HepG2 (cell line): Measurements from ENCODE around the gene RASA1. TPM values are rescaled to one million over a fixed set of nuclear protein-coding genes. Genes with fewer than 3 reads are reported as not detected.
A peak's percentile ranks its signal among the peaks of the same experiment; 100 is the strongest.

ENCODE experiments used
- ARNT2 ChIP-seq: sonication (generic); formaldehyde crosslinking; IDR thresholded peaks from 2 replicates; pipeline ENCODE4 v1.8.0; 2022; ENCODE audit warnings: mild to moderate bottlenecking, low read depth, missing genetic modification reagents, moderate library complexity
- CENPT ChIP-seq: sonication (generic); formaldehyde crosslinking; IDR thresholded peaks from 2 replicates; pipeline ENCODE4 v1.8.0; 2022; ENCODE audit warnings: low read depth, mild to moderate bottlenecking, moderate library complexity, missing genetic modification reagents
- E2F2 ChIP-seq: sonication (generic); formaldehyde crosslinking; IDR thresholded peaks from 2 replicates; pipeline ENCODE4 v1.4.0; 2020; ENCODE audit warnings: missing genetic modification reagents, borderline replicate concordance
- GABPA ChIP-seq, 2 experiments: IDR thresholded peaks; 2 replicates each; pipeline ENCODE4 v1.6.1; 2011 to 2016; ENCODE audit warnings: low read depth in 2 of 2, low read length in 1 of 2, missing biosample characterization in 1 of 2, missing genetic modification characterization in 1 of 2
- GABPB1 ChIP-seq: IDR thresholded peaks from 2 replicates; pipeline ENCODE4 v1.6.1; 2016; ENCODE audit warnings: mild to moderate bottlenecking, missing genetic modification reagents, moderate library complexity, missing compliant biosample characterization
- HMGXB4 ChIP-seq, 2 experiments: sonication (generic) in 1 of 2; formaldehyde crosslinking in 1 of 2; IDR thresholded peaks; 2 replicates each; pipeline versions ENCODE4 v1.4.0 to v1.6.1; 2018 to 2020; ENCODE audit warnings: missing genetic modification reagents in 2 of 2, borderline replicate concordance in 1 of 2, low read depth in 1 of 2, mild to moderate bottlenecking in 1 of 2, missing biosample characterization in 1 of 2
- HNRNPUL1 ChIP-seq: fragments of 200-400 bp; formaldehyde crosslinking; IDR thresholded peaks from 2 replicates; pipeline ENCODE4 v1.6.1; 2017; ENCODE audit warnings: low read depth, mild to moderate bottlenecking, low read length, moderate library complexity
- KLF12 ChIP-seq: sonication (generic); formaldehyde crosslinking; IDR thresholded peaks from 2 replicates; pipeline ENCODE4 v1.4.0; 2020; ENCODE audit warnings: missing genetic modification reagents, borderline replicate concordance
- POLR2G ChIP-seq: fragments of 200-400 bp; formaldehyde crosslinking; IDR thresholded peaks from 2 replicates; pipeline ENCODE4 v1.6.1; 2018; ENCODE audit warnings: mild to moderate bottlenecking, low read depth, low read length, moderate library complexity
- SOX13 ChIP-seq, 3 experiments: fragments of 450-650 bp in 1 of 3; sonication (generic) in 1 of 3; formaldehyde crosslinking in 1 of 3; IDR thresholded peaks in 2 of 3; conservative IDR thresholded peaks in 1 of 3; 2 replicates each; pipeline versions ENCODE4 v1.5.0 to v1.6.1; 2016 to 2020; ENCODE audit warnings: antibody characterized with exemption in 1 of 3, mild to moderate bottlenecking in 1 of 3, missing compliant biosample characterization in 1 of 3, missing genetic modification reagents in 1 of 3, moderate library complexity in 1 of 3
- TBP ChIP-seq: sonication (generic); formaldehyde crosslinking; IDR thresholded peaks from 2 replicates; pipeline ENCODE4 v1.5.0; 2020; ENCODE audit warnings: missing genetic modification reagents
- YEATS4 ChIP-seq: sonication (generic); formaldehyde crosslinking; IDR thresholded peaks from 2 replicates; pipeline ENCODE4 v1.4.0; 2020; ENCODE audit warnings: missing genetic modification reagents, borderline replicate concordance
- ZNF275 ChIP-seq: sonication (generic); formaldehyde crosslinking; IDR thresholded peaks from 2 replicates; pipeline ENCODE4 v1.8.0; 2022; ENCODE audit warnings: missing genetic modification reagents, mild to moderate bottlenecking, inconsistent platforms, borderline replicate concordance
- polyA plus RNA-seq, 8 experiments: library from polyadenylated mRNA; depleted of rRNA in 3 of 8; stranded (reverse) in 7 of 8; unstranded in 1 of 8; fragments of >200 nt; fragmentation: Illumina TruSeq in 4 of 8; extraction: Trizol in 4 of 8; gene quantifications; 2 replicates each; pipeline versions ENCODE4 v1.2.1 to v1.2.3, GENCODE V29; 2011 to 2016; ENCODE audit warnings: low read depth in 4 of 8, missing spikeins in 1 of 8, mixed read lengths in 1 of 8; ENCODE audit not compliant: insufficient read depth in 1 of 8
- total RNA-seq, 5 experiments: library from RNA; depleted of rRNA; stranded (reverse); fragments of >200 nt; fragmentation: Illumina TruSeq; extraction: Trizol; gene quantifications; 2 replicates each; pipeline ENCODE4 v1.2.3, GENCODE V29; 2016; ENCODE audit warnings: low read depth in 1 of 5
- TF ChIP-seq, protein P1 (sequence below): sonication (generic); formaldehyde crosslinking; IDR thresholded peaks from 2 replicates; pipeline ENCODE4 v1.4.0; 2020; ENCODE audit warnings: low read depth, mild to moderate bottlenecking, missing genetic modification reagents
- TF ChIP-seq, protein P2 (sequence below): sonication (generic); formaldehyde crosslinking; IDR thresholded peaks from 2 replicates; pipeline ENCODE4 v1.4.0; 2020; ENCODE audit warnings: low read depth, mild to moderate bottlenecking, missing genetic modification reagents
- TF ChIP-seq, protein P3 (sequence below): sonication (generic); formaldehyde crosslinking; IDR thresholded peaks from 2 replicates; pipeline ENCODE4 v1.8.1; 2023; ENCODE audit warnings: missing genetic modification reagents, inconsistent platforms, borderline replicate concordance

Gene RASA1
- total and polyA plus RNA-seq, 2 of the 13 experiments (the other 11 are each of a cell fraction or from before 2014, with no cell fraction given): 19.5 to 20.5 TPM

GRCh38 chr5:87412630-87413342 is 145.1 kb downstream of the RASA1 start, which contains the start of gene CCNH (continued):
- TF ChIP-seq, protein P1, sequence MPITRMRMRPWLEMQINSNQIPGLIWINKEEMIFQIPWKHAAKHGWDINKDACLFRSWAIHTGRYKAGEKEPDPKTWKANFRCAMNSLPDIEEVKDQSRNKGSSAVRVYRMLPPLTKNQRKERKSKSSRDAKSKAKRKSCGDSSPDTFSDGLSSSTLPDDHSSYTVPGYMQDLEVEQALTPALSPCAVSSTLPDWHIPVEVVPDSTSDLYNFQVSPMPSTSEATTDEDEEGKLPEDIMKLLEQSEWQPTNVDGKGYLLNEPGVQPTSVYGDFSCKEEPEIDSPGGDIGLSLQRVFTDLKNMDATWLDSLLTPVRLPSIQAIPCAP (CRISPR knock-in tag): no peak
- TF ChIP-seq, protein P2, sequence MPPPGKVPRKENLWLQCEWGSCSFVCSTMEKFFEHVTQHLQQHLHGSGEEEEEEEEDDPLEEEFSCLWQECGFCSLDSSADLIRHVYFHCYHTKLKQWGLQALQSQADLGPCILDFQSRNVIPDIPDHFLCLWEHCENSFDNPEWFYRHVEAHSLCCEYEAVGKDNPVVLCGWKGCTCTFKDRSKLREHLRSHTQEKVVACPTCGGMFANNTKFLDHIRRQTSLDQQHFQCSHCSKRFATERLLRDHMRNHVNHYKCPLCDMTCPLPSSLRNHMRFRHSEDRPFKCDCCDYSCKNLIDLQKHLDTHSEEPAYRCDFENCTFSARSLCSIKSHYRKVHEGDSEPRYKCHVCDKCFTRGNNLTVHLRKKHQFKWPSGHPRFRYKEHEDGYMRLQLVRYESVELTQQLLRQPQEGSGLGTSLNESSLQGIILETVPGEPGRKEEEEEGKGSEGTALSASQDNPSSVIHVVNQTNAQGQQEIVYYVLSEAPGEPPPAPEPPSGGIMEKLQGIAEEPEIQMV: peak; percentile 30; the same call in 1 of the 2 replicates
- peak; percentile 30; the same call in 1 of the 2 replicates for TF ChIP-seq YEATS4 (CRISPR knock-in tag)
- peak; percentile 89 for TF ChIP-seq POLR2G
- TF ChIP-seq CENPT (CRISPR knock-in tag): no peak
- TF ChIP-seq GABPB1 (CRISPR knock-in tag): peak; percentile 96
- no peak for TF ChIP-seq ZNF275 (CRISPR knock-in tag)
- TF ChIP-seq ARNT2: peak; percentile 55; the same call in 1 of the 2 replicates
- TF ChIP-seq KLF12 (CRISPR knock-in tag): peak; percentile 86; the same call in 1 of the 2 replicates
- TF ChIP-seq GABPA (IDR thresholded peaks at IDR 0.05; ENCODE audit: low read depth, low read length): peak; percentile 68
- TF ChIP-seq GABPA (CRISPR knock-in tag; IDR thresholded peaks at IDR 0.05; ENCODE audit: low read depth): peak; percentile 92
- 0 out of 2 replicates have a peak, but pooled peaks have one; percentile 25 for TF ChIP-seq E2F2
- TF ChIP-seq, protein P3, sequence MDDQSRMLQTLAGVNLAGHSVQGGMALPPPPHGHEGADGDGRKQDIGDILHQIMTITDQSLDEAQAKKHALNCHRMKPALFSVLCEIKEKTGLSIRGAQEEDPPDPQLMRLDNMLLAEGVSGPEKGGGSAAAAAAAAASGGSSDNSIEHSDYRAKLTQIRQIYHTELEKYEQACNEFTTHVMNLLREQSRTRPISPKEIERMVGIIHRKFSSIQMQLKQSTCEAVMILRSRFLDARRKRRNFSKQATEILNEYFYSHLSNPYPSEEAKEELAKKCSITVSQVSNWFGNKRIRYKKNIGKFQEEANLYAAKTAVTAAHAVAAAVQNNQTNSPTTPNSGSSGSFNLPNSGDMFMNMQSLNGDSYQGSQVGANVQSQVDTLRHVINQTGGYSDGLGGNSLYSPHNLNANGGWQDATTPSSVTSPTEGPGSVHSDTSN (CRISPR knock-in tag): no peak
- no peak for TF ChIP-seq SOX13 (IDR thresholded peaks at IDR 0.05)
- peak in 1 of 2 experiments; percentile 37; a peak in 1 of 4 replicates for TF ChIP-seq SOX13 (CRISPR knock-in tag; conservative IDR thresholded peaks at IDR 0.05 in 1 of 2, IDR thresholded peaks at IDR 0.05 in 1 of 2)
- TF ChIP-seq HNRNPUL1: no peak
- TF ChIP-seq TBP: 0 out of 2 replicates have a peak, but pooled peaks have one; percentile 25
- peak; percentile 65 to 72; a peak in 3 of 4 replicates for TF ChIP-seq HMGXB4 (CRISPR knock-in tag; IDR thresholded peaks at IDR 0.05; ENCODE audit: borderline replicate concordance in 1 of 2, low read depth in 1 of 2)
